Cardiac fibroblast (primary cell): ENCODE measurements around the gene COL23A1.
"Not testable (repeated sequence)": the region's sequence is repeated elsewhere in the genome, so short reads cannot be mapped to it uniquely, and the experiment has no call there.

Experiments used
- DNase-seq, 2 donors: peaks; one replicate each; pipeline versions ENCODE4 v3.0.0 to v3.0.0-alpha.2; 2010; ENCODE audit warnings: low read depth in 2 of 2
- H3K4me3 ChIP-seq, 2 donors: replicated peaks in 1 of 2; 1 replicate in 1 of 2; 2 replicates in 1 of 2; pipeline ENCODE4 v1.5.1; 2011; ENCODE audit warnings: low read depth in 2 of 2, low read length in 2 of 2, mild to moderate bottlenecking in 2 of 2, moderate library complexity in 1 of 2
- CTCF ChIP-seq: IDR thresholded peaks from one replicate; pipeline ENCODE4 v1.5.1; 2011; ENCODE audit warnings: low read depth, mild to moderate bottlenecking, low read length, inconsistent platforms

The COL23A1 gene

GRCh38 chr5:178490935-178491652 lies 99.1 kb downstream of the COL23A1 start:
- no peak overlapping the region for H3K4me3 ChIP-seq
- no peak for DNase-seq
- no peak for TF ChIP-seq CTCF

- DNase-seq, result no peak
These were observed 100.8 kb downstream of the COL23A1 start for GRCh38 chr5:178489271-178489976.

GRCh38 chr5:178488696-178489095 lies 101.5 kb downstream of the COL23A1 start:
- TF ChIP-seq CTCF, result no peak
- no peak overlapping the region for H3K4me3 ChIP-seq
- no peak for DNase-seq

More at GRCh38 chr5:178489271-178489976, 100.8 kb downstream of the COL23A1 start:
- TF ChIP-seq CTCF, result no peak
- H3K4me3 ChIP-seq, result no peak overlapping the region

GRCh38 chr5:178487911-178488600 lies 102.1 kb downstream of the COL23A1 start:
- no peak overlapping the region for H3K4me3 ChIP-seq
- no peak for DNase-seq
- TF ChIP-seq CTCF, result no peak

GRCh38 chr5:178486878-178487512 lies 103.2 kb downstream of the COL23A1 start:
- H3K4me3 ChIP-seq, DNase-seq: not testable (repeated sequence)

GRCh38 chr5:178486239-178486641 lies 104.0 kb downstream of the COL23A1 start:
- no peak overlapping the region for H3K4me3 ChIP-seq
- no peak for TF ChIP-seq CTCF
- DNase-seq, result no peak

- H3K4me3 ChIP-seq, result no peak overlapping the region
- no peak for TF ChIP-seq CTCF
These were observed 106.6 kb downstream of the COL23A1 start for GRCh38 chr5:178483620-178484019.

More at GRCh38 chr5:178483620-178484019, 106.6 kb downstream of the COL23A1 start:
- no peak for DNase-seq
